ENCODE measurements around the gene PITX1.
"Not testable (repeated sequence)": the region's sequence is repeated elsewhere in the genome, so short reads cannot be mapped to it uniquely, and the experiment has no call there.

Gene PITX1

GRCh38 chr5:135033901-135034235, at the start of gene PITX1:
PITX1 (minus strand) TSS chr5:135034228; CDS start chr5:135033881, 347 bp downstream.
- no peak for DNase-seq

GRCh38 chr5:135083334-135083733, 49.3 kb upstream of the PITX1 start:
- not testable (repeated sequence) for DNase-seq

GRCh38 chr5:135081240-135081639, 47.2 kb upstream of the PITX1 start:
- DNase-seq, result no peak

DNA sequence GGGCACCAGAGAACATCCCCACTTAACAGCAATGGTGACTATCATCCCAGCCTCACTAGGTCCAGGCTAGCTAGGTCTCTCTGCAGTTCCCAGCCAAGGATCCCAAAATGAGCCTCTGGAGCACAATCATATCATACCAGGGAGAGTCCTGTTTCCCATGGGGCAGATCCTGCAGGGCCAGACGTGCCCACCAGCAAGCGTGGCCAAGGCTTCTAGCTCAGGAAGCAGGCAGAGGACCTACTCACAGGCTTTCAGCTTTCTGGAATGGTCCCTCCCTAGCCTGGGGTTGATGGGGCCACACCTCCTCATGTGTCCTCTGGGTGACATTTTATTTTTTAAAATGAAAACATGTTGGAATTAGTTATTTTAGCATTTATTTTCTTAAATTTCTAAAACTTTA, 45.7 kb upstream of the PITX1 start:
- DNase-seq, result no peak

GRCh38 chr5:135079099-135079681, 45.2 kb upstream of the PITX1 start:
- no peak for DNase-seq

DNA sequence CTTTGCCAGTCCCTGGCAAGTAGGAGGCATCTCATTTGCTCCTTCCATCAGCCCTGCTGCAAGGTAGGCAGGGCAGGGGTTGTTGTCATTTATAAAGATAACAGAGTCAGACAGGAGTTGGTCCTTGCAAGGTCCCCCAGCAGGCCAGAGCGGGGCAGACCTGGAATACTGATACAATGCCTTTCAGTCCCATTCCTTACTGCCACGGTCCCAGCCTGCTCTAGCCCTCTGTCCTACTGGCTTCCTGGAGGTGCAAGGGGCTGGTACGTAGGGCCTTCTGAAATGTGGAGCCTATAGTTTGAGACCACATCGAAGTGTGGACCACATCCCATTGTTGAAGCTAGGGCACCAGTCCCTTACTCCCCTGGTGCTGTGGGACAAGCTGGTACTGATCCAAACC, 42.8 kb upstream of the PITX1 start:
- no peak for DNase-seq

- no peak for DNase-seq
Measured at GRCh38 chr5:135076051-135076491, 42.0 kb upstream of the PITX1 start.

DNA sequence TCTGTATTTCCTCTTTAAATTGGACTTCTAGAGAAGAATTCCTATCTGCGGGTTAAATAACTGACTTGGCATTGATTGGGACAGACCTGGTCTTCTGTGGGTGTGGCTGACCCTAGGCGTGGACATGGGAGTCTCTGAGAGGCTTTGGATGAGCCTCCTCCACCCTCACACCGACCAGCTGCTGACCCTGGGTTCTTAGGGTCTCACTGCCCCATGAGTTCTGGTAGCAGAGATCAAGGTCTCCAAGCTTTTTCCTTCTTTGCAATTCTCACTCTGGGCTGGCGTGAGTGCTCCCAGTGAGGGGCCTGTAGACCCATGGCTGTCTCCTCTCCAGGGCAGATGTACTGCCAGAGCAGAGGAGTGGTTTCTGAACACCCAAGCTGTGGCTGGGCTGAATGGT, 41.6 kb upstream of the PITX1 start:
- no peak for DNase-seq

DNA sequence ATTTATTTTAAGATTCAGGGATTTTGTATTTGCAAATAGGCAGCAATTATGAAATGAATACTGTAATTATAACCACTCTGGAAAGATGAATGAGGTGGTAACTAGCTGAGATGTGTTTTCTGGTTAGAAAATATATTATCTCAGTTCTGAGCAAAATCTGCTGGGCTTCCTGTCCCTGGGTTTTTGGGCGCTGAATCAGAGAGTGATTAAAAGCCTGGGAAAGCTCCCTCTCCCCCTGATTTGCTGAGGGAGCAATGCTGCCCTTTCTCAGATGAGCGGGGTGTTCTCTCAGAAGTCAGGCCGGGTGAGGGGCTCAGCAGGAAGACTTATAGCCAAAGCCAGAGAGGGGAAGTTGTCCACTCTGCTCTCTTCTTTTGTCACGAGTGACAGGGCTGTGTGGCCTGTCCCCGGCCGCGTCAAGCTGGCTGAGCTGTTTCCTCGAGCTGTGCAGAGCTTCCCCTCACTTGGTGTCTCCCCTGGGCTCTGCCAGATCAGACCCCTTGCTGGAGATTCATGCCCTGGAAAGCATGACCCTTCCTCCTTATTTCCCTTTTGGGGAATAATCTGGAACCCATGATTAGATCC, 39.8 kb upstream of the PITX1 start:
- DNase-seq, result no peak

- DNase-seq, result no peak
Measured at GRCh38 chr5:135072387-135073281, 38.6 kb upstream of the PITX1 start.

- DNase-seq, result no peak
Measured at GRCh38 chr5:135071311-135071710, 37.3 kb upstream of the PITX1 start.

DNA sequence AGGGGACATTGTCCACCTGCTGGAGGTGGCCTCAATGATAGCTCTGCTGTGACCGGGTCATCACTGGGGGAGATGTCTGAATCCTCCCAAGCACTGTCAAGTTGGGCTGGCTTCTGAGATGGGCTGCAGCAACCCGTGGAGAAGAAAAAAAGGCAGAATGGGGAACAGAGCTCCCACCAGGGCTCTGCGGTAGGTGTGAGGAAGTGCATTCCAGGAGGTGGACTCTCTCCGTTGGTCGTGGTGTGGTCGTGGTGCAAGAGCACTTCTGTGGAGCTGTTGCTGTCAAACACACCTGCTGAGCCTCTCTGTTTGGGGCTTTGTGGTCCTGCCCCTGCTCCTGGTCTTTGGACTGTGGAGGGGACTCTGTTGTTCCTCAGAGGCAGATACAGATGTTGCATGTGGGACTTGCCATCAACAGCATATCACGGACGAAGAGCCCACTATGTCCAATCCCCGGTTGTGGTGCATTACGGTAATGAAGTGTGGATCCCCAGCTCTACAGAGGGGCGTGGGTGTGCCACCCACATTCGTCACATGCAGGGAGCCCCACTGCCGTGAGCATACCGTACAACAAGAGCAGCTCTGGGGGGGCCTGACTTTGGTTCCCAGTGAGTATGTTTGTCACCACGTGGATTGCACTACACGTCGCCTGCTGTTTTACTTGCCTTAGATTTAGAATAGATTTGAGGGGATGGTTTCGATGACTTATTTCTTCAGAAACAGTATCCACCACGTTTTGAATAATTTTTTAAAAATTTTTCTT, 36.0 kb upstream of the PITX1 start:
- no peak for DNase-seq

- DNase-seq, result no peak
Measured at GRCh38 chr5:135069016-135069770, 35.2 kb upstream of the PITX1 start.

DNA sequence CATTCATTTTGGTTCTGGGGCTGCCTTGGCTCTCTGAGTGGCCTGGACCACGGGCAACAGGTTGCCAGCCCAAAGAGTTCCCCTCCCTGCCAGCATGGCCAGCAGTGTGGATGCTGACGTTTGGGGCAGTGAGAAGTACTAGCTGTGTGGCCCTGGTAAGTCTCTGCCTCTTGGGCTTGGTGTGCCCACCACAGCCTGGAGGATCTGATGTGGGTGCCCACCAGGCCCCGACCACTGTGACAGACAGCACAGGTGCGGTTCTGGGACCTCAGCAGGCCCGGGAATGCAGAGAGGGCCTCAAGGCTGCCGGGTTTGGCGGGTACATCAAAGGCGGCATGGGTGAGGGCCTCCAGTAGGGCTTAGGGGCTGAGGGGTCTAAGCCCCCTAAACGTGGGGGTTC, 33.6 kb upstream of the PITX1 start:
- DNase-seq, result no peak

DNA sequence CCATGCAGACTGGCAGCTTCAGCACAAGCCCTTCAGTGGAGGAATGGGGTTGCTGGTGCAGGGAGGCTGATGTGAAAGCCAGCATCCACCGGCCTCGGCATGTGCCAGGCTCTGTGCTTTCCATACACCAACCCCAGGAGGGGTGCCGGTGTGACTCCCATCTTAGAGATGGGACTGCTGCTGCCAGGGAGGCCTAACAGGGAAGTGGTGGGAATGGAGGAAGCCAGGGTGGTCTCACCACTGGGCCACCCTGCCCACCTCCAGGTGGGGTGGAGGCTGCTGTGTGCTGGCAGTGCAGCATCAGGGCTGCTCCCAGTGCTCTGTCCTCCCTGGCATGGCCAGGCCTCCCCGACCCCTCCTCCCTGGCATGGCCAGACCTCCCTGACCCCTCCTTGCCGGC, 32.8 kb upstream of the PITX1 start:
- DNase-seq, result no peak

- DNase-seq, result no peak
Measured at GRCh38 chr5:135065306-135066265, 31.6 kb upstream of the PITX1 start.

GRCh38 chr5:135064235-135064570, 30.2 kb upstream of the PITX1 start:
- DNase-seq, result no peak

DNA sequence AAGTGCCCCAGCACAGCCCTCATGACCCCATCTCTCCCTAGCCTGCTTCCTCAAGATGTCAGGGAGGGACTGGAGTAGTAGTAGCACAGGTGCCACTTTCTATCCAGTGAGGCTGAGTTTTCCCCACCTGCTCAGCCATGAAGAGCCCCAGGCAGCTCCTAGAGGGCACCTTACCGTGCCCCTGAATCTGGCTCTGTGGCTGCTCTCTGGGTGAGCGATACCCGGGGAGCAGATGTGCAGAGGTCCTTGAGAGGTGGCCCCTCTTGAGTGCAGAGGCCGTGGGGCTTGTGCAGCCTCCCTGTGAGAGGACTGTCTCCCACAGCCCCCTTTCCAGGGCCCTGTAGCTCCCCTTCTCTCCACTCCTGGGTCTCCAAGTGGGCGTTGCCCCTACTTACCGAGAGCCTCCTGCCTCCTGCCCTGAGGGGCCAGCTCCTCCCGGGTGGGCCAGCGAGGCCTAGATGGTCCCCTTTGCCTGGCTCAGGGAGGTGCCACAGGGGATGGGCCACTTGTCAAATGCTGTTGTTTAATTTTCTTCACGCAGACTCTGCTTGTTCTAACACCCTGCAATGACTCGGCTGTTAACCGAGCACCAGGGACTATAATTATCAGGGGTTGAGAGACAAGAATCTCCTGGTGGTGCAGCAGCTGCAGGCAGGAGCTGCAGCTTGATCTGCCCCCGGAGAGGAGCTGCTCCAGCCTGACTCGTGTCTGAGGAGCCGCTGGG, 29.6 kb upstream of the PITX1 start:
- no peak for DNase-seq

DNA sequence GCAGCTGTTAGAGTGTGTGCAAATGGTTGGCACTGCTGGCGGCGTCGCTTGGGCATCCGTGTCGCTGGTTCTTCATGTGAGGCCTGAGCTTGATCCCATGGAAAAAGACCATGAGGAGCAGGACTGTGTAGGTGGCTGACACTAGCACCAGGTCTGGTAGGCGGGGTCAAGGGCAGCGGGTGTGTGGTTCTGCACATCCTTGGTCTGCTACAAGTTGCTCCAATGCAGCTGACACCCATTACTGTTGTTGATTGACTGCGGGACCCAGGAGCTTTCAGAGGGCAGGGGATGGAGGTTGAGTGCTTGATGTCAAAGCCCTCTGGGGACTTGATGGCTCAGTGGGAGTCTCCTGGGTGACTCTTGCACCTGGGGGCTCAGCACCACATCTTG, 29.0 kb upstream of the PITX1 start:
- DNase-seq, result no peak

DNA sequence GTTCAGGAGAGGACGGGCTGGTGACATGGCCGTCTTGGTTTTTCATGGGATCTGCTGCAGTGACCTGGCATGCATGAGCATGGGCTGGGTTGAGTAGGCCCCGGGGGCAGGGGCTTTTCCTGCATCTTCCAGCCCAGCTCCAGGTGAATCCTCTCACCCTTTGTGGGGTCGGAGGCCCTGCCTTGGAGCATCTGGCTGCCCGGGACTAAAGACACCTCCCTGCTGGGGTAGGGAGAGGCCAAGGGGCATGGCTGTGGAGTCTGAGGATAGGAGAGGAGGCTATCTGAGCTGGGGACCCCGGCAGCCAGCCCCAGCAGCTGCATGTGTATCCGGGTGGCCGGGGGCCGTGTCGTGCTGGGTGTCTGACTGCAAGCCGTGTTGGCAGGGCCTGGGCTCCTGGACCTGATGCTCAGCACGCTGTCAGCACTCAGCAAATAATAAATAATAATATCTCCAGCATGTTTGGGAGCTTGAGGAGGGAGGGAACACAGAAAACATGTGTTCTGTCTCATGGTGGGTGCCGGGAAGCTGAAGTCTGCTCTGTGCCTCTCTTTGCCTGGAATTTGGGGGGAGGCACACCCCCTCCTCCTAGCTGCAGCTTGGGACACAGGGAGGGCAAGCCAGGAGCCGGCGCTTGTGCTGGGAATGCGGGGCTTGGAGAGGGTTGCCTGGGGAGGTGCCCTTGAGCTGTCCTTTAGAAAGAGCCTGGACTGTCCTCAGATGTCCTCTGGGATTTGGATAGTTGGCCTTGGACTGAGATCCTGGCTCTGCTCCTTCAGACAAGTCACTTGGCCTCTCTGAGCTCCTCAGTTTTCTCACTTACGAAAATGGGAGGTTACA, 28.4 kb upstream of the PITX1 start:
- no peak for DNase-seq
